HepG2 (cell line): Measurements from ENCODE around the gene MEIS1. TPM values are rescaled to one million over a fixed set of nuclear protein-coding genes. Genes with fewer than 3 reads are reported as not detected.
A peak's percentile ranks its signal among the peaks of the same experiment; 100 is the strongest.

Experiments
- FOXK2 ChIP-seq: fragments of 450-650 bp; IDR thresholded peaks from 2 replicates; pipeline ENCODE4 v1.6.1; 2016
- KDM1A ChIP-seq: IDR thresholded peaks from 2 replicates; pipeline ENCODE4 v1.6.1; 2016; ENCODE audit warnings: missing compliant biosample characterization
- KMT2A ChIP-seq: sonication (generic); formaldehyde crosslinking; IDR thresholded peaks from 2 replicates; pipeline ENCODE4 v1.4.0; 2020; ENCODE audit warnings: missing genetic modification reagents
- MED8 ChIP-seq: sonication (generic); formaldehyde crosslinking; IDR thresholded peaks from 2 replicates; pipeline ENCODE4 v1.8.1; 2023; ENCODE audit warnings: mild to moderate bottlenecking, missing genetic modification reagents; ENCODE audit not compliant: insufficient replicate concordance
- MEIS1 ChIP-seq: sonication (generic); formaldehyde crosslinking; IDR thresholded peaks from 2 replicates; pipeline ENCODE4 v1.9.0; 2021; ENCODE audit warnings: mild to moderate bottlenecking, missing genetic modification reagents, moderate library complexity, borderline replicate concordance
- MIER2 ChIP-seq: IDR thresholded peaks from 2 replicates; pipeline ENCODE4 v1.6.1; 2016; ENCODE audit warnings: missing biosample characterization, missing genetic modification reagents
- NCOR1 ChIP-seq: fragments of 200-600 bp; sonication (generic); IDR thresholded peaks from 2 replicates; pipeline ENCODE4 v1.7.0; 2017; ENCODE audit warnings: antibody characterized with exemption, low read length, borderline replicate concordance
- NR1H2 ChIP-seq: sonication (generic); formaldehyde crosslinking; IDR thresholded peaks from 2 replicates; pipeline ENCODE4 v1.8.1; 2022; ENCODE audit warnings: low read depth, missing genetic modification reagents, borderline replicate concordance
- SNRNP70 ChIP-seq: fragments of 200-400 bp; formaldehyde crosslinking; IDR thresholded peaks from 2 replicates; pipeline ENCODE4 v1.6.1; 2017; ENCODE audit warnings: mild to moderate bottlenecking, low read depth, low read length, moderate library complexity
- ZFP37 ChIP-seq: sonication (generic); formaldehyde crosslinking; IDR thresholded peaks from 2 replicates; pipeline ENCODE4 v1.4.0; 2020; ENCODE audit warnings: missing genetic modification reagents, borderline replicate concordance
- ZNF329 ChIP-seq: sonication (generic); formaldehyde crosslinking; IDR thresholded peaks from 2 replicates; pipeline ENCODE4 v1.9.0; 2021; ENCODE audit warnings: low read depth, mild to moderate bottlenecking, missing genetic modification reagents
- ZNF550 ChIP-seq: sonication (generic); formaldehyde crosslinking; IDR thresholded peaks from 2 replicates; pipeline ENCODE4 v1.4.0; 2020; ENCODE audit warnings: mild to moderate bottlenecking, missing genetic modification reagents, borderline replicate concordance
- polyA plus RNA-seq, 8 experiments: library from polyadenylated mRNA; depleted of rRNA in 3 of 8; stranded (reverse) in 7 of 8; unstranded in 1 of 8; fragments of >200 nt; fragmentation: Illumina TruSeq in 4 of 8; extraction: Trizol in 4 of 8; gene quantifications; 2 replicates each; pipeline versions ENCODE4 v1.2.1 to v1.2.3, GENCODE V29; 2011 to 2016; ENCODE audit warnings: low read depth in 4 of 8, missing spikeins in 1 of 8, mixed read lengths in 1 of 8; ENCODE audit not compliant: insufficient read depth in 1 of 8
- total RNA-seq, 5 experiments: library from RNA; depleted of rRNA; stranded (reverse); fragments of >200 nt; fragmentation: Illumina TruSeq; extraction: Trizol; gene quantifications; 2 replicates each; pipeline ENCODE4 v1.2.3, GENCODE V29; 2016; ENCODE audit warnings: low read depth in 1 of 5
- TF ChIP-seq, protein P1 (sequence below): sonication (generic); formaldehyde crosslinking; IDR thresholded peaks from 2 replicates; pipeline ENCODE4 v1.4.0; 2020; ENCODE audit warnings: low read depth, mild to moderate bottlenecking, missing genetic modification reagents
- TF ChIP-seq, protein P2 (sequence below): sonication (generic); formaldehyde crosslinking; IDR thresholded peaks from 2 replicates; pipeline ENCODE4 v1.4.0; 2020; ENCODE audit warnings: missing genetic modification reagents
- TF ChIP-seq, protein P3 (sequence below): IDR thresholded peaks from 2 replicates; pipeline ENCODE4 v1.6.1; 2016; ENCODE audit warnings: missing biosample characterization, missing genetic modification reagents, low read depth
- TF ChIP-seq, protein P4 (sequence below): sonication (generic); formaldehyde crosslinking; IDR thresholded peaks from 2 replicates; pipeline ENCODE4 v1.8.0; 2022; ENCODE audit warnings: mild to moderate bottlenecking, missing genetic modification reagents, moderate library complexity
- TF ChIP-seq, protein P5 (sequence below): sonication (generic); formaldehyde crosslinking; IDR thresholded peaks from 2 replicates; pipeline ENCODE4 v1.4.0; 2020; ENCODE audit warnings: missing genetic modification reagents, borderline replicate concordance
- TF ChIP-seq, protein P6 (sequence below): sonication (generic); formaldehyde crosslinking; IDR thresholded peaks from 2 replicates; pipeline ENCODE4 v1.4.0; 2020; ENCODE audit warnings: missing genetic modification reagents

The MEIS1 gene
- total and polyA plus RNA-seq, 2 of the 13 experiments (the other 11 are each of a cell fraction or from before 2014, with no cell fraction given), result 3.8 to 6.0 TPM

DNA sequence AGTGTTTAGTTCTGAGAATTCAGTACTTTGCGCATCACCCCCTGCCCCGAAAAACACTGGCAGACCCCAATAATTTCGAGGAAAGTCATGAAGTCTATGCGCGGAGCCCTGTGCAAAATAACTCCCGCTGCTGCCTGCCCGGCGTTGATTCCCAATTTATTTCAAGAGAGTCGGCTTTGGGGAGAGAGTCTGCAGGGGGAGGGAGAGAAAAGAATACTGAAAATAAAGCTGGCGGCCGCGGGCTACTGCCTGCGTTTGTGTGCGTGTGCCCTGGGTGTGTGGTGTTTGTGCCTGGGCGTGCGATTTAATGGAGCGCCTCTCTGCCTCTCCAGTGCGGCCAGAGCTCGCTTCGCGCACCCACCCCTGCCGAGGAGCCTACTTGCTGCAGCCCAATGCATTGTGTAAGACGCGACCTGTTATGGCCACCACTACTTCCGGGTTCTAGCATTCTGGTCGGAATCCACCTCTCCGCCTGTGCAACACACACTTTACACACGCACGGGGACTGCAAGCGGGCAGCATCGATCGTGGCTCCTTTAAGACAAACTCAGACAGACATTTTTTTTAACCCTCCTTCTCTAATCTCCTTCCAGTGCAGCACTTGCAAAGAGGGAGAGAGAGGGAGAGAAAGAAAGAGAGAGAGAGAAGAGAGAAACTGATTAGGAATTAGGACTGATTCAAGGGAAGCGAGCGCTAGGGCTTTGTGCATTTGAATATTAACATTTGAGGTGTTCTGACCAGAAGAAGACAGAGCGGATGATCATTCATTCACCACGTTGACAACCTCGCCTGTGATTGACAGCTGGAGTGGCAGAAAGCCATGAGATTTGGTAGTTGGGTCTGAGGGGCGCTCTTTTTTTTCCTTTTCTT lies at the start of gene MEIS1 (continued):
- TF ChIP-seq NR1H2 (CRISPR knock-in tag), result no peak
- no peak for TF ChIP-seq ZNF550
- TF ChIP-seq MEIS1, result peak; percentile 77; the same call in 1 of the 2 replicates
- peak; percentile 61; the same call in 1 of the 2 replicates for TF ChIP-seq ZFP37 (CRISPR knock-in tag)
- TF ChIP-seq, protein P1, sequence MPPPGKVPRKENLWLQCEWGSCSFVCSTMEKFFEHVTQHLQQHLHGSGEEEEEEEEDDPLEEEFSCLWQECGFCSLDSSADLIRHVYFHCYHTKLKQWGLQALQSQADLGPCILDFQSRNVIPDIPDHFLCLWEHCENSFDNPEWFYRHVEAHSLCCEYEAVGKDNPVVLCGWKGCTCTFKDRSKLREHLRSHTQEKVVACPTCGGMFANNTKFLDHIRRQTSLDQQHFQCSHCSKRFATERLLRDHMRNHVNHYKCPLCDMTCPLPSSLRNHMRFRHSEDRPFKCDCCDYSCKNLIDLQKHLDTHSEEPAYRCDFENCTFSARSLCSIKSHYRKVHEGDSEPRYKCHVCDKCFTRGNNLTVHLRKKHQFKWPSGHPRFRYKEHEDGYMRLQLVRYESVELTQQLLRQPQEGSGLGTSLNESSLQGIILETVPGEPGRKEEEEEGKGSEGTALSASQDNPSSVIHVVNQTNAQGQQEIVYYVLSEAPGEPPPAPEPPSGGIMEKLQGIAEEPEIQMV (CRISPR knock-in tag), result peak; percentile 88
- TF ChIP-seq ZNF329 (CRISPR knock-in tag), result peak; percentile 38; the same call in 1 of the 2 replicates
- TF ChIP-seq, protein P2, sequence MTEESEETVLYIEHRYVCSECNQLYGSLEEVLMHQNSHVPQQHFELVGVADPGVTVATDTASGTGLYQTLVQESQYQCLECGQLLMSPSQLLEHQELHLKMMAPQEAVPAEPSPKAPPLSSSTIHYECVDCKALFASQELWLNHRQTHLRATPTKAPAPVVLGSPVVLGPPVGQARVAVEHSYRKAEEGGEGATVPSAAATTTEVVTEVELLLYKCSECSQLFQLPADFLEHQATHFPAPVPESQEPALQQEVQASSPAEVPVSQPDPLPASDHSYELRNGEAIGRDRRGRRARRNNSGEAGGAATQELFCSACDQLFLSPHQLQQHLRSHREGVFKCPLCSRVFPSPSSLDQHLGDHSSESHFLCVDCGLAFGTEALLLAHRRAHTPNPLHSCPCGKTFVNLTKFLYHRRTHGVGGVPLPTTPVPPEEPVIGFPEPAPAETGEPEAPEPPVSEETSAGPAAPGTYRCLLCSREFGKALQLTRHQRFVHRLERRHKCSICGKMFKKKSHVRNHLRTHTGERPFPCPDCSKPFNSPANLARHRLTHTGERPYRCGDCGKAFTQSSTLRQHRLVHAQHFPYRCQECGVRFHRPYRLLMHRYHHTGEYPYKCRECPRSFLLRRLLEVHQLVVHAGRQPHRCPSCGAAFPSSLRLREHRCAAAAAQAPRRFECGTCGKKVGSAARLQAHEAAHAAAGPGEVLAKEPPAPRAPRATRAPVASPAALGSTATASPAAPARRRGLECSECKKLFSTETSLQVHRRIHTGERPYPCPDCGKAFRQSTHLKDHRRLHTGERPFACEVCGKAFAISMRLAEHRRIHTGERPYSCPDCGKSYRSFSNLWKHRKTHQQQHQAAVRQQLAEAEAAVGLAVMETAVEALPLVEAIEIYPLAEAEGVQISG (CRISPR knock-in tag), result peak; percentile 94
- TF ChIP-seq KMT2A (CRISPR knock-in tag), result peak; percentile 94
- peak; percentile 76; the same call in 1 of the 2 replicates for TF ChIP-seq MIER2 (CRISPR knock-in tag)
- no peak for TF ChIP-seq SNRNP70
- TF ChIP-seq, protein P3, sequence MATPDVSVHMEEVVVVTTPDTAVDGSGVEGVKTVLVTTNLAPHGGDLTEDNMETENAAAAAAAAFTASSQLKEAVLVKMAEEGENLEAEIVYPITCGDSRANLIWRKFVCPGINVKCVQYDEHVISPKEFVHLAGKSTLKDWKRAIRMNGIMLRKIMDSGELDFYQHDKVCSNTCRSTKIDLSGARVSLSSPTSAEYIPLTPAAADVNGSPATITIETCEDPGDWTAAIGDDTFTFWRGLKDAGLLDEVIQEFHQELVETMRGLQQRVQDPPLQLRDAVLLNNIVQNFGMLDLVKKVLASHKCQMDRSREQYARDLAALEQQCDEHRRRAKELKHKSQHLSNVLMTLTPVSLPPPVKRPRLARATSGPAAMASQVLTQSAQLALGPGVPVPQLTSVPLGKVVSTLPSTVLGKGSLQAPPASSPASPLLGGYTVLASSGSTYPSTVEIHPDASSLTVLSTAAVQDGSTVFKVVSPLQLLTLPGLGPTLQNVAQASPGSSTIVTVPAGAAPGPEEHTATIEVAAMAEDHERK, result no peak
- TF ChIP-seq FOXK2, result peak; percentile 87
- TF ChIP-seq, protein P4, sequence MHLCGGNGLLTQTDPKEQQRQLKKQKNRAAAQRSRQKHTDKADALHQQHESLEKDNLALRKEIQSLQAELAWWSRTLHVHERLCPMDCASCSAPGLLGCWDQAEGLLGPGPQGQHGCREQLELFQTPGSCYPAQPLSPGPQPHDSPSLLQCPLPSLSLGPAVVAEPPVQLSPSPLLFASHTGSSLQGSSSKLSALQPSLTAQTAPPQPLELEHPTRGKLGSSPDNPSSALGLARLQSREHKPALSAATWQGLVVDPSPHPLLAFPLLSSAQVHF (CRISPR knock-in tag), result 0 out of 2 replicates have a peak, but pooled peaks have one; percentile 38
- TF ChIP-seq NCOR1, result no peak
- TF ChIP-seq, protein P5, sequence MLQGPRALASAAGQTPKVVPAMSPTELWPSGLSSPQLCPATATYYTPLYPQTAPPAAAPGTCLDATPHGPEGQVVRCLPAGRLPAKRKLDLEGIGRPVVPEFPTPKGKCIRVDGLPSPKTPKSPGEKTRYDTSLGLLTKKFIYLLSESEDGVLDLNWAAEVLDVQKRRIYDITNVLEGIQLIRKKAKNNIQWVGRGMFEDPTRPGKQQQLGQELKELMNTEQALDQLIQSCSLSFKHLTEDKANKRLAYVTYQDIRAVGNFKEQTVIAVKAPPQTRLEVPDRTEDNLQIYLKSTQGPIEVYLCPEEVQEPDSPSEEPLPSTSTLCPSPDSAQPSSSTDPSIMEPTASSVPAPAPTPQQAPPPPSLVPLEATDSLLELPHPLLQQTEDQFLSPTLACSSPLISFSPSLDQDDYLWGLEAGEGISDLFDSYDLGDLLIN, result no peak
- TF ChIP-seq, protein P6, sequence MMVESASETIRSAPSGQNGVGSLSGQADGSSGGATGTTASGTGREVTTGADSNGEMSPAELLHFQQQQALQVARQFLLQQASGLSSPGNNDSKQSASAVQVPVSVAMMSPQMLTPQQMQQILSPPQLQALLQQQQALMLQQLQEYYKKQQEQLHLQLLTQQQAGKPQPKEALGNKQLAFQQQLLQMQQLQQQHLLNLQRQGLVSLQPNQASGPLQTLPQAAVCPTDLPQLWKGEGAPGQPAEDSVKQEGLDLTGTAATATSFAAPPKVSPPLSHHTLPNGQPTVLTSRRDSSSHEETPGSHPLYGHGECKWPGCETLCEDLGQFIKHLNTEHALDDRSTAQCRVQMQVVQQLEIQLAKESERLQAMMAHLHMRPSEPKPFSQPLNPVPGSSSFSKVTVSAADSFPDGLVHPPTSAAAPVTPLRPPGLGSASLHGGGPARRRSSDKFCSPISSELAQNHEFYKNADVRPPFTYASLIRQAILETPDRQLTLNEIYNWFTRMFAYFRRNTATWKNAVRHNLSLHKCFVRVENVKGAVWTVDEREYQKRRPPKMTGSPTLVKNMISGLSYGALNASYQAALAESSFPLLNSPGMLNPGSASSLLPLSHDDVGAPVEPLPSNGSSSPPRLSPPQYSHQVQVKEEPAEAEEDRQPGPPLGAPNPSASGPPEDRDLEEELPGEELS (CRISPR knock-in tag), result peak; percentile 83
- peak; percentile 68 for TF ChIP-seq MED8 (CRISPR knock-in tag)
- TF ChIP-seq KDM1A (CRISPR knock-in tag), result no peak
